ENCODE measurements around the gene RADIL. TPM values are rescaled to one million over a fixed set of nuclear protein-coding genes. Genes with fewer than 3 reads are reported as not detected.

RADIL gene, protein sequence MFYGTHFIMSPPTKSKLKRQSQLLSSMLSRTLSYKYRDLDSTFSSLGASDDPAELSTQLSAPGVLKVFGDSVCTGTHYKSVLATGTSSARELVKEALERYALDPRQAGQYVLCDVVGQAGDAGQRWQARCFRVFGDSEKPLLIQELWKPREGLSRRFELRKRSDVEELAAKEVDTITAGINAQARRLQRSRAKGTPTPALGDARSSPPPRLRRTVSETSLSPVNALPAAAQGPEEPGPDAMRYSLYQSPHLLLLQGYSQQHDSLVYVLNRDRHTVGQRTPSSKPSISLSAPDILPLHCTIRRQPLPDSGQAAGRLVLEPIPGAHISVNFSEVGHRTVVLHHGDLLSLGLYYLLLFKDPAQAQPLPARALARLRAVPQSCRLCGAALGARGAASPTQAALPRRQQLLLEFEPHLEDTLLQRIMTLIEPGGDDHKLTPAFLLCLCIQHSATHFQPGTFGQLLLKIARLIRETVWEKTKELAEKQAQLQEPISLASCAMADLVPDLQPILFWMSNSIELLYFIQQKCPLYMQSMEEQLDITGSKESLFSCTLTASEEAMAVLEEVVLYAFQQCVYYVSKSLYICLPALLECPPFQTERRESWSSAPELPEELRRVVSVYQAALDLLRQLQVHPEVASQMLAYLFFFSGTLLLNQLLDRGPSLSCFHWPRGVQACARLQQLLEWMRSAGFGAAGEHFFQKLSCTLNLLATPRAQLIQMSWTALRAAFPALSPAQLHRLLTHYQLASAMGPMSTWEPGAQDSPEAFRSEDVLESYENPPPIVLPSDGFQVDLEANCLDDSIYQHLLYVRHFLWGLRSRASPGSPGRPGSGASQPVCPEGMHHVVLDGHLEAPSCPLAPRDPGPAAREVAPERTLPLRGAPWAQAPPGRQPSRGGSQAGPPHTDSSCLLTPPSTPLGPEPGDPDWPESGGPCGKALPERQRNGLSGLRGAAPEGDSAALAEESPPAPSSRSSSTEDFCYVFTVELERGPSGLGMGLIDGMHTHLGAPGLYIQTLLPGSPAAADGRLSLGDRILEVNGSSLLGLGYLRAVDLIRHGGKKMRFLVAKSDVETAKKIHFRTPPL
- total RNA-seq, result 0.78 and 7.1 TPM in 2 replicates

DNA sequence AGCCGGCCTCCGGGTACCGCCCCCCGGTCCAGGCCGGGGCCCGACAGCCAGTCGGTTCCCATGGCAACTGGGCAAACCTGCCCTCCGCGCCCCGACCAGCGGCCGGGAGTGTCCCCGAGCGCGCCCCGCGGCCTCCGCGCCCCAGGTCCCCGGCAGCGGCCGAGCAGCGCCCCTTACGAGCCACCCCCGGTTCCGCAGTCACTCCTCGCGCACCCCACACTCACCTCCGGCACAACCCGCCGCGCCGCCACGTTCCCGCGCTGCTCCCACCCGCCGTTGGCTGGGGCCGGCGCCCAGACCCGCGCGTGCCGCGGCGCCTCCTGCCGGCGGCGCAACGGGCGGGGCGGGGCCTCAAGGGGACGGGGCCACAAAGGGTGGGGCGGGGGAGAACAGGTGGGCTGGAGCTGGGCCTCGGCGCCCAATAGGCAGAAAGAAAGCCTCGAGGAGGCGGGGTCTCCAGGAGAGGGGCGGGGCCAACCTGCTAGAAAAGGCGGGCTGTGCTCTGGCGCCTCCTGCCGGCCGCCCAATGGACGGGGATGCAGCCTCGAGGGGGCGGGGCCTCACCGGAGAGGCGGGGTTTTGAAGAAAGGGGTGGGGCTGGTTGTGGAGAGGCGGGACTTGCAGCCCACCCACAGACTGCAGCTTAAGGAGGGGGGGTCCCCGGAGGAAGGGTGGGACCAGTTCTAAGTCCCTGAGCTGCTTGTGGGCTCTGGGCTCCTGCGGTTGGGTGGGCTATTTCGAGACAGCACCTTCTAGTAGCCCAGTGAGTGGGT, at the start of gene RADIL:
Gene RADIL, minus strand, starts transcription at position 345 of the 773 bp plus-strand sequence. CDS start 5,577 bp downstream, outside the sequence.

GRCh38 chr7:4861673-4862072, 21.8 kb downstream of the RADIL start, which contains the start of gene PAPOLB:
PAPOLB (minus strand) TSS chr7:4862030; CDS start chr7:4861810, 220 bp downstream.

GRCh38 chr7:4775250-4775847, 108.2 kb downstream of the RADIL start, which contains the start of gene AP5Z1:
AP5Z1 (plus strand) TSS chr7:4775623; CDS start chr7:4775716, 93 bp downstream.

Other genes starting within 250 kb of the RADIL start
- gene FOXK1, start 201.4 kb downstream of the RADIL start, total RNA-seq, result 32.6 and 47.8 TPM in 2 replicates
- 20.6 and 37.6 TPM in 2 replicates for gene AP5Z1, start 108.1 kb downstream of the RADIL start, total RNA-seq
- gene PAPOLB, start 21.7 kb downstream of the RADIL start, total RNA-seq, result not detected in 2 replicates
- gene MMD2, start 75.5 kb upstream of the RADIL start, total RNA-seq, result not detected in 2 replicates
- gene RBAK, start 162.1 kb upstream of the RADIL start, total RNA-seq, result 4.0 and 10.9 TPM in 2 replicates

Data from epithelial cell of alveolus of lung (primary cell).